Gastroesophageal sphincter (tissue), 4 donors: Measurements from ENCODE around the gene ATF5. TPM values are rescaled to one million over a fixed set of nuclear protein-coding genes. Genes with fewer than 3 reads are reported as not detected.
A peak's percentile ranks its signal among the peaks of the same experiment; 100 is the strongest.

Experiments used
- ATAC-seq: fragments of 150-250 bp; one replicate; pipeline ENCODE4 v1.9.1; 2016; ENCODE audit warnings: mild to moderate bottlenecking, moderate library complexity
- H3K27ac ChIP-seq, 4 donors: fragments of 200-600 bp; sonication (generic) in 3 of 4; 1 replicate in 3 of 4; 2 replicates in 1 of 4; pipeline ENCODE4 v1.5.1; 2016 to 2019
- H3K27me3 ChIP-seq: fragments of 200-600 bp; sonication (generic); one replicate; pipeline ENCODE4 v1.5.1; 2019
- H3K36me3 ChIP-seq, 2 donors: fragments of 200-600 bp; sonication (generic); one replicate each; pipeline ENCODE4 v1.5.1; 2019; ENCODE audit warnings: control low read depth in 1 of 2
- H3K4me1 ChIP-seq, 3 donors: fragments of 200-600 bp; sonication (generic); 1 replicate in 2 of 3; 2 replicates in 1 of 3; pipeline ENCODE4 v1.5.1; 2016 to 2019; ENCODE audit warnings: control low read depth in 2 of 3
- H3K4me3 ChIP-seq, 2 donors: fragments of 200-600 bp; sonication (generic); one replicate each; pipeline ENCODE4 v1.5.1; 2019; ENCODE audit warnings: mild to moderate bottlenecking in 1 of 2, moderate library complexity in 1 of 2
- H3K9me3 ChIP-seq, 3 donors: fragments of 200-600 bp; sonication (generic); one replicate each; pipeline ENCODE4 v1.5.1; 2017 to 2019; ENCODE audit warnings: control low read depth in 2 of 3
- EP300 ChIP-seq: sonication (generic); formaldehyde crosslinking; IDR thresholded peaks from one replicate; pipeline ENCODE4 v1.6.1; 2017; ENCODE audit warnings: antibody characterized with exemption, mild to moderate bottlenecking
- POLR2A ChIP-seq, 2 donors: fragments of 450-650 bp; IDR thresholded peaks; one replicate each; pipeline ENCODE4 v1.6.1; 2017; ENCODE audit warnings: antibody characterized with exemption in 2 of 2, mild to moderate bottlenecking in 2 of 2, moderate library complexity in 1 of 2
- POLR2AphosphoS5 ChIP-seq: sonication (generic); formaldehyde crosslinking; IDR thresholded peaks from one replicate; pipeline ENCODE4 v1.6.1; 2017; ENCODE audit warnings: antibody characterized with exemption
- WGBS, 2 donors: methylation state at CpG; one replicate each; pipeline ENCODE4 v1.1.5; 2018; ENCODE audit warnings: low coverage in 1 of 2; 5-methylcytosine and 5-hydroxymethylcytosine counted together
- total RNA-seq, 4 donors: library from RNA; depleted of rRNA; stranded (reverse); fragments of >200 nt; gene quantifications; one replicate each; pipeline ENCODE4 v1.1.0, GENCODE V29; 2016
- TF ChIP-seq, protein P1 (sequence below), 4 experiments: fragments of 200-600 bp in 2 of 4; fragments of 450-650 bp in 2 of 4; sonication (generic) in 1 of 4; IDR thresholded peaks; one replicate each; pipeline ENCODE4 v1.5.1; 2017 to 2019; ENCODE audit warnings: antibody characterized with exemption in 4 of 4, mild to moderate bottlenecking in 2 of 4, moderate library complexity in 2 of 4

The ATF5 gene
- total RNA-seq, 4 donors from 2014 or later: 12.3 to 22.7 (median 16.7) TPM

DNA sequence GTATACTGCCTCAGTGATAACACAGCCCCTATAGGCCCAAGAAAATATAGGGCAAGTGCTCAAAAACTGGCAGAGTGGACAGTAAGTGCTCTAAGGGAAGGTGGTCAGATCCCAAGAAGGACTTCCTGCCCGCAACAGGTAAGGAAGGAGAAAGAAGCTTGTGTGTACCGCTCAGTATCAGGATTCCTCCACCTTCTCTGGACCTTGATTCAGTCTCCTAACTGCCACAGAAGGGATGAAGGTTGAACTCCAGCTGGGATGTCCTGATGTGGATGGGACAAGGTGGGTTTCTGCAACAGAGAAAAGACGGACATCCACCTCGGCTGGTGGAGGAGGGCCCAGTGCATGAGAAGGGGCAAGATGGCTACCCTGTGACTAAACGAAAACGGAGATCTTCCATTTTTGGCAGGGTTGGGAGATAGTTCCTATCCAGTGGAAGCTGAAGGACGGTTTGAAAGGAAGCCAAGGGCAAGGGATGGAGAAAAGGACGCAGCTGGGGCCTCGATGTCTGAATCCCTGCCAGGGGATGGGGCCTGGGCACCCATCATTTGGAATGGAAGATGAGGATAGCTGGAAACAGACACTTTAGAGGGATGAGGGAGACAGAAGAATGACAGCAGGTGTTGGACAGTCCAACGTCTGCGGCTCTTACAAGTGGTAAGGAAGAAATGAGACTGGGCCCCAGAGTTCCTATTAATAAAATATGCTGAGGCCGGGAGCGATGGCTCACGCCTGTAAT lies 1.3 kb upstream of the ATF5 start:
- Histone ChIP-seq H3K9me3 (no peaks in the 10 kb centered on the region), H3K27ac (peak overlapping the region in 2 of 4 donors; percentile 93 to 94), H3K4me3 (peak overlapping the region in 1 of 2 donors; percentile 96), H3K27me3 (no peaks in the 10 kb centered on the region), H3K36me3 (peaks cover 0 to 63% of the 10 kb centered on the region in 2 donors), H3K4me1 (peaks cover 0 to 73% (median 22%) of the 10 kb centered on the region in 3 donors)
- ATAC-seq: no peak
- WGBS, 2 donors: 73 to 87% methylated on average over 9 to 14 of the region's 14 CpGs
- no peak for TF ChIP-seq POLR2AphosphoS5
- TF ChIP-seq EP300: no peak
- TF ChIP-seq POLR2A (IDR thresholded peaks at IDR 0.05): no peak
- TF ChIP-seq, protein P1, sequence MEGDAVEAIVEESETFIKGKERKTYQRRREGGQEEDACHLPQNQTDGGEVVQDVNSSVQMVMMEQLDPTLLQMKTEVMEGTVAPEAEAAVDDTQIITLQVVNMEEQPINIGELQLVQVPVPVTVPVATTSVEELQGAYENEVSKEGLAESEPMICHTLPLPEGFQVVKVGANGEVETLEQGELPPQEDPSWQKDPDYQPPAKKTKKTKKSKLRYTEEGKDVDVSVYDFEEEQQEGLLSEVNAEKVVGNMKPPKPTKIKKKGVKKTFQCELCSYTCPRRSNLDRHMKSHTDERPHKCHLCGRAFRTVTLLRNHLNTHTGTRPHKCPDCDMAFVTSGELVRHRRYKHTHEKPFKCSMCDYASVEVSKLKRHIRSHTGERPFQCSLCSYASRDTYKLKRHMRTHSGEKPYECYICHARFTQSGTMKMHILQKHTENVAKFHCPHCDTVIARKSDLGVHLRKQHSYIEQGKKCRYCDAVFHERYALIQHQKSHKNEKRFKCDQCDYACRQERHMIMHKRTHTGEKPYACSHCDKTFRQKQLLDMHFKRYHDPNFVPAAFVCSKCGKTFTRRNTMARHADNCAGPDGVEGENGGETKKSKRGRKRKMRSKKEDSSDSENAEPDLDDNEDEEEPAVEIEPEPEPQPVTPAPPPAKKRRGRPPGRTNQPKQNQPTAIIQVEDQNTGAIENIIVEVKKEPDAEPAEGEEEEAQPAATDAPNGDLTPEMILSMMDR (IDR thresholded peaks at IDR 0.05): no peak

DNA sequence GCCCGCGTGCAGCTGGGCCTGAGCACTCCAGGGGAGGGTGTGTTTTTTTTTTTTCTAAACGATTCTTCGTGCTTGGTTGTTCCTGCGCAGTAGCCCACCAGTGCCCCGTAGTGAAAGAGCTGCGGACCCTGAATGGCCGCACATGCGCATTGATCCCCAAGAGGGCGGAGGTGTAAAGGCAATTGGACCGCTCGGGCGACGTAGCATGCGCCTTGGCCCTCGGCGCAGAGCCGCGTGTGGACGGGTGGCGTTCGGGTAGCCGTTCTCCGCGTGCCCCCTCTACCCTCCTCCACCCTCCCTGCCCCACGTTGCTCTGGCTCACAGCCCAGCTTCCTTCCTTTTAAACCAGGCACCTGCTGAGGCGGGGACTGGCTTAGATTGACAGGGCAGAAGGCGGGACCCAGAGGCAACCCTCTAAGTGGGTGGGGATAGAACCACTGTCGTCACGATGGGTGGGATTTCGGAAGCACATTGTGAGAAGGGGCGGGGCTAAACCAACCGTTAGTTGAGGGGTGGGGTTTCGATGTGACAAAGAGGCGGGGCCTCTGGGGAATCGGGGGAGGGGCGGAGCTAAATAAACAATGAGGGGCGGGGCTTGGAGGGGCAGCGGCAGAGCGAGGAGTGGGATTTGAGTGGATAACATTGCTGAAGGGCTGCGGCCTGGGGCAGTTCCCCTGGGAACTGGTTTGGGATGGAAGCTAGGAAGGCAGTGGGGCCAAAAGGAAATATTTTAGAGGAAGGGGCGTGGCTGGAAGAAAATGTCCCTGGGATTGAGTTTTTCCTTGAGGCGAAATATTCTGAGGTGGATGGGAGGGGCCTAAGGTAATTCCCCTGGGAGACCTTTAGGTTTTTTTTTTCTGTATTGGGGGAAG lies 842 bp downstream of the ATF5 start:
- Histone ChIP-seq H3K36me3 (peaks cover 0 to 48% of the 10 kb centered on the region in 2 donors), H3K27ac (peak overlapping the region; percentile 64 to 96 (median 94)), H3K4me3 (peak overlapping the region; percentile 78 to 96), H3K4me1 (peaks cover 0 to 52% (median 15%) of the 10 kb centered on the region in 3 donors), H3K9me3 (no peaks in the 10 kb centered on the region), H3K27me3 (no peaks in the 10 kb centered on the region)
- ATAC-seq: peak; percentile 95
- TF ChIP-seq, protein P1 (IDR thresholded peaks at IDR 0.05): peak in 1 of 4 experiments; percentile 38
- TF ChIP-seq EP300 (no peak), POLR2AphosphoS5 (peak; percentile 74), POLR2A (IDR thresholded peaks at IDR 0.05) (peak; percentile 47 to 64)
- 7 to 9% methylated on average over 10 to 27 of the region's 43 CpGs for WGBS, 2 donors

DNA sequence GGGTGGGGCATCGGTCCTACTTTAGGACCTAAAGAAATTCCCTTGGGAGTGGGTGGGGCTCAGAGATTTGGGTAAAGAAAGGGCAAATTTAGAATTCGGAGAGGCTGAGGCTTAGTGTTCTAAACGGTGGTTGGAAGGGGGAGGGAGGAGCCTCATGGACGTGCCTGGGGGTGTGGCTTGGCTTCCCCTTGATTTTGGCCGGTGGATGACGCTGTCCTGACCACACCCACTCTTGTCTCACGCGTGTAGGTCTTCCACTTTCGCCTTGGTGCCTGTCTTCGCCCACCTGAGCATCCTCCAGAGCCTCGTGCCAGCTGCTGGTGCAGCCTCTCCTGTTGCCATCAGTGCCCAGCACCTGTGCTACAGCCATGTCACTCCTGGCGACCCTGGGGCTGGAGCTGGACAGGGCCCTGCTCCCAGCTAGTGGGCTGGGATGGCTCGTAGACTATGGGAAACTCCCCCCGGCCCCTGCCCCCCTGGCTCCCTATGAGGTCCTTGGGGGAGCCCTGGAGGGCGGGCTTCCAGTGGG lies 1.5 kb downstream of the ATF5 start:
- no peak for TF ChIP-seq EP300
- TF ChIP-seq POLR2AphosphoS5: no peak
- TF ChIP-seq, protein P1 (IDR thresholded peaks at IDR 0.05): no peak
- no peak for TF ChIP-seq POLR2A (IDR thresholded peaks at IDR 0.05)
- H3K4me1 ChIP-seq: peaks cover 0 to 45% (median 14%) of the 10 kb centered on the region in 3 donors
- no peak for ATAC-seq
- H3K27ac ChIP-seq: peak overlapping the region in 3 of 4 donors; percentile 93 to 96 (median 94)
- H3K9me3 ChIP-seq: no peaks in the 10 kb centered on the region
- peak overlapping the region in 1 of 2 donors; percentile 96 for H3K4me3 ChIP-seq
- no peaks in the 10 kb centered on the region for H3K27me3 ChIP-seq
- H3K36me3 ChIP-seq: peaks cover 0 to 41% of the 10 kb centered on the region in 2 donors
- 13 to 60% methylated on average over 1 to 8 of the region's 15 CpGs for WGBS, 2 donors

DNA sequence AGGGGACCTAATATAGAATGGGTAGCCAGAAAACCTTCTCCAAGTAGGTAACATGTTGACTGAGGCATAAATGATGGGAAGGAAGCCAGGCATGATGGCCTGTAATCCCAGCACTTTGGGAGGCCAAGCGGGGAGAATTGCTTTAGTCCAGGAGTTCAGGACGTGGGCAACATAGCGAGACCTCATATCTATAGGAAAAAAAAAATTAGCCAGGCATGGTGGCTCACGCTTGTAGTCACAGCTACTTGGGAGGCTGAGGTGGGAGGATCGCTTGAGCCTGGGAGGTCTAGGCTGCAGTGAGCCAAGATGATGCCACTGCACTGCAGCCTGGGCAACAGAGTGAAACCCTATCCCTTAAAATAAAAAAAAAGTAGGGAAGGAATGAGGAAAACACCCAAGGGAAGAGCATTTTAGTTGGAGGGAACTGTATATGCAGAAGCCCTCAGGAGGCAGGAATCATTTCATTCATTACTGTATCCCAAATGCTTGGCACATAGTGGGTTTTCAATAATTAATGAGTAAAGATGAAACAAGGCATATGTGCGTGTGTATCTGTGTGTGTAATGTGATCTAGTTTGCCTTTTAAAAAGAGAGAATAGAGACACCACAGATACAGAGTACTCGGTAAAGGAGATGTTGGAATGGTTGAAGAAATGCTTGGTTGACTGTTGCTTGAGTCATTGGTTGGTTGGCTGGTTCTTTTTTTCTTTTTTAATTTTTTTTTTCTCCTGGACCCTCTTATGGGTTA lies 2.5 kb downstream of the ATF5 start:
- H3K9me3 ChIP-seq: no peaks in the 10 kb centered on the region
- peaks cover 0 to 32% of the 10 kb centered on the region in 2 donors for H3K36me3 ChIP-seq
- no peak for ATAC-seq
- H3K4me1 ChIP-seq: peaks cover 0 to 39% (median 14%) of the 10 kb centered on the region in 3 donors
- WGBS, 2 donors: 94% methylated on average over 3 to 7 of the region's 7 CpGs
- no peaks in the 10 kb centered on the region for H3K27me3 ChIP-seq
- no peak for TF ChIP-seq POLR2AphosphoS5
- TF ChIP-seq EP300: no peak
- TF ChIP-seq, protein P1 (IDR thresholded peaks at IDR 0.05): no peak
- no peak overlapping the region for H3K4me3 ChIP-seq
- H3K27ac ChIP-seq: peak overlapping the region in 1 of 4 donors; percentile 94
